NCI-H187 treated with DMSO at 0.1 percent for 48 hours (cell line): ENCODE data around the gene EEPD1.

Experiments
- DNase-seq: peaks from one replicate; lab custom pipeline; 2025; lab: John Stamatoyannopoulos, UW

The EEPD1 gene

DNA sequence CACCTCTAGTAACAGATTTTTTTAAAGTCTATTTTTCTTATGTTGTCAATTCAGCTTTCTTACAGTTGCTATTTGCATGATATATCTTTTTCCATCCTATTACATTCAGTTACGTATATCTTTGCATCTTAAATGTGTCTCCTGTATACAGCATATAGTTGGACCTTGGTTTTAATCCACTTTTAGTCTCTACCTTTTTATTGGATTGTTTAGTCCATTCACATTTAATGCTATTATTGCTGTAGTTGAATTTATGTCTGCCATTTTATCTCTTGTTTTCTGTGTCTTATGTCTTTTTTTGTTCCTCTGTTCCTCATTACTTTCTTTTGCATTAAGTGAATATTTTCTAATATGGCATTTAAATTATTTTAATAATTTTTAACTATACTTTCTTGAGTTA lies 100.6 kb downstream of the EEPD1 start:
- no peak for DNase-seq

DNA sequence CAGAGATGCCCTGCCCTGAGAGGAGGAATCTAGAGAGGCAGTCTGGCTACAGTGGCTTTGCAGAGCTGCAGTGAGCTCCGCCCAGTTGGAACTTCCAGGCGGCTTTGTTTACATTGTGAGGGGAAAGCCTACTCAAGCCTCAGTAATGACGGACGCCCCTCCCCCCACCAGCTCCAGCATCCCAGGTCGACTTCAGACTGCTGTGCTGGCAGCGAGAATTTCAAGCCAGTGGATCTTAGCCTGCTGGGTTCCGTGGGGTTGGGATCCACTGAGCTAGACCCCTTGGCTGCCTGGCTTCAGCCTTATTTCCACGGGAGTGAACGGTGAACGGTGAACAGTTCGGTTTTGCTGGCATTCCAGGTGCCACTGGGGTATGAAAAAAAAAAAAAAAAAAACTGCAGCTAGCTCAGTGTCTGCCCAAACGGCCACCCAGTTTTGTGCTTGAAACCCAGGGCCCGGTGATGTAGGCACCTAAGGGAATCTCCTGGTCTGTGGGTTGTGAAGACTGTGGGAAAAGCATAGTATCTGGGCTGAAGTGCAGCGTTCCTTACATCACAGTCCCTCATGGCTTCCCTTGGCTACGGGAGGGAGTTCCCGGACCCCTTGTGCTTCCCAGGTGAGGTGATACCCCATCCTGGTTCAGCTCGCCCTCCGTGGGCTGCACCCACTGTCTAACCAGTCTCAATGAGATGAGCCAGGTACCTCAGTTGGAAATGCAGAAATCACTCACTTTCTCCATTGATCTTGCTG lies 105.6 kb downstream of the EEPD1 start:
- peak; percentile 81 for DNase-seq

DNA sequence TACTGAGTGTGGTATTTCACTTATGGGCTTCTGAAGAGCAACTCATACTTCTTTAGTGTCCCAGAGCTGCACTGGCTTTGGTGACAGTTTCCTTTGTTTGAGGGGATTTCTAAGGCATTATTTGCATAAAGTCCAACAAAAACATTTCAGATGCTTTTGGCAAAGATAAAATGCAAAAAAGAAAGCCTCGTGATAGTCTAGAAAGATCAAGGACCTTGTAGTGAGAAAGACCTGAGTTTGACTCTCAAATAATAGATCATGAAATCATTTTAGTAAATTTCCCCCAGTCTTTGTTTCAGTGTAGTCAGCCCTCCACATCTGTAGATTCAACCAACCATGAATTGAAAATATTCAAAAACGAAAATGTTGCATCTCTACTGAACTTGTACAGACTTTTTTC lies 107.4 kb downstream of the EEPD1 start:
- no peak for DNase-seq

DNA sequence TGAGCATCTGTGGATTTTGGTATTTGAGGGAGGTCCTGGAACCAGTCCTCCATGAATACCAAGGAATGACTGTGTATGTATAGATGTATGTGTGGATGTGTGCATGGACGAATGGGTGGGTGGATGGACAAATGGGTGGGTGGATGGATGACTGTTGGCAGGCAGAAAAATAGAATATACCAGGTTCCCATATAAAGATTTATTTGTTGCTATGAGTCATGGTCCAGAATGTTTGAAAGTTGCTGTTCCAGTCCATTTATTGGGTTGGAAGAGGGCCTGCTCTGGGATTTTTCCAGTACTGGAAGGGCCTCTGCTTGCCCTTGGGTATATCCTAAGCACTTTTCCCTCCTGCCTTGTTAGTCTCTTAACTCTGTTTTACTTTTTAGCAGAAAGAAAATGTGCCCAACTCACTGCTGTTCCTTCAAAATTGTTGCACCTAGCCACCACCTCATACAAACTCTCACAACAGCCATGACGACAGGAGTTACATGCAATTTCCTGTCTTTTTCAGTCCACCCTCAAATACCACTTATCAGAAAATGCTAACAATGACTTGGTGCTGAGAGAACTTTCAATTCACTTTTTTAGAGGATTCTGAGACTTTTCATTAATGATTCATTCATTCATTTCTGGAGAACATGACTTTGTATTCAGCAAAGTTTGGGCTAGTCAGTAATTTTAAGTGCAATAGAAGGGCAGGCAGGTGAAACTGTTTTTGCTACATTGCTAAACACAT lies 108.1 kb downstream of the EEPD1 start:
- no peak for DNase-seq

DNA sequence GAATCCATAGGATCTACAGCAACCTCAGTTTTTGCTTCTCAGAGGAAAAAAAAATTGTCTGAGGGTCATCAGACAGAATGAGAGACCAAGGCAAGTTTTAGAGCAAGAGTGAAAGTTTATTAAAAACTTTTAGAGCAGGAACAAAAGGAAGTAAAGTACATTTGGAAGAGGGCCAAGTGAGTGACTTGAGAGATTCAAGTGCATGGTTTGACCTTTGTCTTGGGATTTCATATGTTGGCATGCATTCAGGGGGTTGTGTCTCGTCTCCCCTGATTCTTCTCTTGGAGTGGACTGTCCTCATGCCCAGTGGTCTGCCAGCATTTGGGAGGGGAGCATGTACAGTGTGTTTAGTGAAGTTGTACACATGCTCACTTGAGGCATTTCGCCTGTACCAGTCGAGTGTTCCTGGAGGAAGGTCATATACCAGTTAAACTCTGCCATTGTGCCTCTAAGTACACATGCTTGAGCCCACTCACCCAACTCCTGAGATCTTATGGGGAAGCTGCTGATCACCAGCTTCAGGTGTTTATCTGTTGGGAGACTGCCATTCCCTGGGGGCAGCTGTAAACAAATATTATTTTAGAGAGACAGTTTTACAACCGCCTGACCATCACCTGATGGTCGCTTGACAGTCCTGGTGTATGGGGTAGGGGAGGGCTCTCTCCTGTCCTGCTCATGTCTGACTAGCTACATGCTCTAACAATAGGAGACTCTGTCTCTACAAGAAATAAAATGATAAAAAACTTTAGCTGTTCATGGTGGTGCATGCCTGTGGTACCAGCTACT lies 109.4 kb downstream of the EEPD1 start:
- DNase-seq, result no peak

DNA sequence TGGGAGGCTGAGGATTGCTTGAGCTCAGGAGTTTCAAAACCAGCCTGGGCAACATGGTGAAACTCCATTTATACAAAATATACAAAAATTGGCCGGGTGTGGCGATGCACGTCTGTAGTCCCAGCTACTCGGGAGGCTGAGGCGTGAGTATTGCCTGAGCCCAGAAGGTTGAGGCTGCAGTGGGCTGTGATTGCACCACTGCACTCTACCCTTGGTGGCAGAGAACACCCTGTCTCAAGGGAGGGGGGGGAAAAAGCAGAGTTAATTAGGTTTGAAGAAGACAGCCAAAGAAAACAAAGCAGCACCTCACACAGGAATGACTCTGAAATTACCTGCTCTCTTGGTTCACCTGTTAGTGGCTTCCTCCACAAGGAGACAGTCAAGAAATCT lies 110.0 kb downstream of the EEPD1 start:
- no peak for DNase-seq

DNA sequence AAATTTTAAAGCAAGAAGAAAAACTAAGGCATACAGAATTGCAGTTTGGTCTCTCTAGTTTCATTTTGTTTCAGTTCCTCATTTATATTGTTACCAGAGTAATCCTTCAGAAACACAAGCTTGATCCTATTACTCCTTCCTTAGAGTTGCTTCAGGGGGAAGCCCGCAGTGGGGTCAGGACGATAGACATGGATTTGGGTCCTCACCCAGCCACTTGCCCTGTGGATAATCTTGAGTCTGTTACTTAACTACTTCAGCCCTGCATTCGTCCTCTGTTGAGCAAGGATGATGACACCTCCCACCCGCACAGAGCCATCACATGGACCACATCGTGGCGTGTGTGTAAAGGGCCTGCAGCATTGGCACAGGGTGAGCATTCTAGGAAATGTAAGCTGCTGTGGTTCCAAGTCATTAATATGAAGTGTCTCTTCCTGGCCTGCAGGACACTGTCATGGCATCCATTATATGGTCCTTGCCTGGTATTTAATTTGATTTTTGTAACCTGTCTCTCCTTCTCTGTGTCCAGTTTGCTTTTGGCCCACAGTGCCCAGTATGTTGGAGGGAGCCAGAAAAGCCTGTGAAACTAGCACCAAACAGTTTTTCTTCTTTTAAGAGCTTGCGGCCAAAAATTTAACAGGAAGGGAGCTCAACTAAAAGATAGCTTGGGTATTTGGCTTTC lies 111.2 kb downstream of the EEPD1 start:
- DNase-seq, result no peak

DNA sequence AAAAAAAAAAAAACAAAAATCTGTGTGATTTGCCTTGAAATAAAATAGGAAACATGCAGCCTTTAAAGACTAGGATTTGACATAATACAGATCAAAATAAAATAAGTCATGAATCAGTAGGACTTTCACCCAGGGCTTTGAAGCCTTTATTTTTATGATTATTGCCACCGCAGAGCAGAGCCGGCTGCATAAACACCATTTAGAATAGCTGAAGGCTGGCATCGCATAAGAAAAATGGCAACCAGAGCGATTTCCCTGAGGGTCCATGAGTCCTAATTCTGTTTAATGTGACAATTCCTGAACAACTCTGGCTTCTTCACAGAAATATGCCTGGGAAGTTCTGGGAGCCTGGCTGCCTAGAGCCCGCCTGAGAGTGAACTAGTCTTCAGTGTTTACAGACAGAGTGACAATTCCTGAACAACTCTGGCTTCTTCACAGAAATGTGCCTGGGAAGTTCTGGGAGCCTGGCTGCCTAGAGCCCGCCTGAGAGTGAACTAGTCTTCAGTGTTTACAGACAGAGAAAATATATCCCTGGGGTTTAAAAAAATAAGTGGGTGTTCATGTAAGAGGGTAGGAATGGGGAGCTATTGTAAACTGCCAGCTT lies 112.0 kb downstream of the EEPD1 start:
- no peak for DNase-seq

DNA sequence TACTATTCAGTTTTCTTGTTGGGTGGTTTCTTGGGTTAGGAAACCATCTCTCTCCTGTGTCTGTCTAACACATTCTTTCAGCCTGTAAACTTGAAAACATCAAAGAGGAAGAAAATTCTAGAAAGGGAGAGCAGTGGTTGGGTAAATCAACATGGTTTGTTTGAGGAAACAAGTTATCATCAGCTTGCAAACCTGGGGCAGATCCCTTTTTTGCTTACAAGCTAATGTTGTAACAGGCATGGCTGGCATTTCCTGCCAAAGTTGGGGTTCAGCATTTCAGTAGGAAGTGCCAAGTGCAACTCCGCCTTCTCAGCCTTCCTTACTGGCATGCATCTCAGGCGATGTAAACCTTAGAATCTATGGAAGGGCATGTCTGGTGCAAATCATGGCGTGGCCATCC lies 112.6 kb downstream of the EEPD1 start:
- no peak for DNase-seq

DNA sequence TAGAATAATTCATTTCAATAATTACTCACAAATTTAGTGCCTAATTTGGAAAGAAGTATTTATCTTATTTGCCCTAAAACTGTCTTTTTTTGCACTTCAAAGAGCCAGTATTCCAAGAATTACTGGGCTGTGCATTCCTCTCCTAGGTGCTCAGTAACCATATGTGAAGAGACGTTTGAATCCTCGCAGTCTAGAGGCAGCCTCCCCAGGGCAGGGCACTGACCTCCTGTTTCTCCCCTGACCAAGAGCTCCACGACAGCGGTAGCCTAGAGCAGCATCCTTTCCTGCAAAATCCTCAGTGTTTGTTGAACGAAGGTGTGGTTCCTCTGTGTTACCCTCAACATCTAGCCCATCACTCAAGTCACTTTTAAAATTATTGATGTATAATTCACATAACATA lies 113.1 kb downstream of the EEPD1 start:
- no peak for DNase-seq

DNA sequence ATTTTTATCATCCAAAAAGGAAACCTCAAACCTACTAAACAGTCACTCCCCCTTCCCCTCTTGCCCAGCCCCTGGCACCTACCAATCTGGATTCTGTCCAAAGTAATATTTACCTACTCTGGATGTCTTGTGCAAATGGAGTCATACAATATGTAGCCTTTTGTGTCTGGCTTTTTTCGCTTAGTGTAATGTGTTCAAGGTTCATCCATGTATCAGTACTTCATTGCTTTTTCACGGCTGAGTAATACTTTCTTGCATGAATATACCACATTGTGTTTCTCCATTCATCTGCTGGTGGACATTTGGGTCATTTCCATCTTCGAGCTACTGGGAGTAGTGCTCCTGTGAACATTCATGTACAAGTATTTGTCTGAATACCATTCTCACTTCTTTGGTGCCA lies 113.6 kb downstream of the EEPD1 start:
- no peak for DNase-seq

DNA sequence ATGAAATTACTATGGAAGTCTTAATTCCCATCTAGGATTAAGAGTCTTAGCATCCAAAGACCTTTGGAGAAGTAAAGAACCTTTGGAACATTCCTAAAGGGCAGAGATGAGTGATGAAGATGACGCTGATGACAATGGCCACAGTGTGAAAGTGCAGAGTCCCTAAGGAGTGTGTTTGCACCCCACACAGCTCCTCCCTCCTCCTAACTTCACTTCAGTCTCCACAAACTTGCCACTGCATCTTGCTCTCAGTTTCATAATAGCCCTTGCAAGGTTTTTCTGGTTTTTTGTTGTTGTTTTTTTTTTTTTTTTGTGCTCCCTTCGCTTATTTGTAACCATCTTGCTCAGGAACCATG lies 119.1 kb downstream of the EEPD1 start:
- no peak for DNase-seq

DNA sequence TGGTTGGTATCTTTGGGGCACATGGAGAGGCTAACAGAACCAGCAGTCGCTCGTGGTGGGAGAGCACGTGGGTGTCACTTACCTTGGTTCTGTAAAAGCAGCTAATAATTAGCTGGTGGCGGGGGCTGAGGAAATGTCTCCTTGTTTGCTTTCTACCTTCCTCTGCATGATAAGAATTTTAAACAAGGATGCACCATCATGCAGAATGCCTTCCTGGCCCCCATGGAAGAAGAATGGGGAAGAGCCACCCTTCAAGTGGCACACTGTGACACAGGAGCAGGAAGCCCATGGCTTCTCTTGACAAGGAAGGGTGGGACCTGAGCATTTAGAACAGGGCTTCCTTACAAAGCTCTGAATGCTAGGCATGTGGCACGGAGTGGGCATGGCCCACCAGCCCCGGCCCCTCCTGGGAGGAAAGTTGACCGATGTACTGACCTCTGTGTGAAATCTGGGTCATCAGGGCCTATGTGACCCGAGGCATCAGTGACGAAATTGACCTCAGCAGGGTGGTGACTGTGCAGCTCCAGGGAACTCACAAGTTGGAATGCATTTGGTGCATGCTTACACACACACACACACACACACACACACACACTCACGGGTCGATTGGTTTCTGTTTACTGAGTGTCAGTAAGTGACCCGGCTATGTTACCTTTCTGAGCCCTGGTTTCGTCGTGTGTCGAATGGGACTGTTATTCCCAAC lies 119.7 kb downstream of the EEPD1 start:
- no peak for DNase-seq

DNA sequence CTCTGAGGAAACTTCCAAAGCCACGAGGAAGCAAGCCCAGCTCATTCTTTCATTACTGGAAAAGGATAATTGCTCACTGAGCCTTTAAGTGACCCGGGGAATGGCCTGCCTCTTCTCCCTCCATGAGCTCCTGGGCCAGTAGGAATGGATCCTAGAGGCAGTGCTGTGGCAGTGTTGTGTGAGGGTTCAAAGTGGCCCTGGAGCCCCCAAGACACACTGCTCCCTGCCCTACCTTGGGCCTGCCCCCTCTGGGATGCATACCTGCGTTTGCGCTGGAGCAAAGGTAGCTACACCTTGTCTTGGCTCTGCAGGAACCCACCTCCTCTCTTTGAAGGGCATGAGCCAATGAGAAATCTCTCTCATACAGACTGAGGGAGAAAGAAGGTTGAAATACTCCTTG lies 120.8 kb downstream of the EEPD1 start:
- no peak for DNase-seq

DNA sequence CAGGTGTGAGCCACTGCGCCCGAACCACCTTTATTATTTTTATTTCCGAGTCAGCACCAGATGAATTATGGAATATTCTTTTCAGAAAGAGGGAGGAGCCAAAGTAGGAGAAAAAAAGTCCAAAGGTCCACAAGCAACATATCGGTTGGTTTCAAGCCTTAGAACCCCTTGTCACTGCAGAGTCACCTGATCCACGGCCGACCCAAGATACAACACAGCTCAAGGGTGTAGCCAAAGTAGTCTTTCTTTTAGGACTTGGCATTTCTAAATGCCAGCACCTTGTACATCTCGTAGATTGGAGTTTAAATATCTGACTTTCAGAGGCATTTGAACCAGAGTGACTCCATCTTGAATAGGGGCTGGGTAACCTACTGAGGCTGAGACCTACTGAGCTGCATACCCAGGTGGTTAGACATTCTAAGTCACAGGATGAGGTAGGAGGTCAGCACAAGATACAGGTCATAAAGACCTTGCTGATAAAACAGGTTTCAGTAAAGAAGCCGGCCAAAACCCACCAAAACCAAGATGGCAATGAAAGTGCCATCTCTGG lies 122.8 kb downstream of the EEPD1 start:
- DNase-seq, result no peak

DNA sequence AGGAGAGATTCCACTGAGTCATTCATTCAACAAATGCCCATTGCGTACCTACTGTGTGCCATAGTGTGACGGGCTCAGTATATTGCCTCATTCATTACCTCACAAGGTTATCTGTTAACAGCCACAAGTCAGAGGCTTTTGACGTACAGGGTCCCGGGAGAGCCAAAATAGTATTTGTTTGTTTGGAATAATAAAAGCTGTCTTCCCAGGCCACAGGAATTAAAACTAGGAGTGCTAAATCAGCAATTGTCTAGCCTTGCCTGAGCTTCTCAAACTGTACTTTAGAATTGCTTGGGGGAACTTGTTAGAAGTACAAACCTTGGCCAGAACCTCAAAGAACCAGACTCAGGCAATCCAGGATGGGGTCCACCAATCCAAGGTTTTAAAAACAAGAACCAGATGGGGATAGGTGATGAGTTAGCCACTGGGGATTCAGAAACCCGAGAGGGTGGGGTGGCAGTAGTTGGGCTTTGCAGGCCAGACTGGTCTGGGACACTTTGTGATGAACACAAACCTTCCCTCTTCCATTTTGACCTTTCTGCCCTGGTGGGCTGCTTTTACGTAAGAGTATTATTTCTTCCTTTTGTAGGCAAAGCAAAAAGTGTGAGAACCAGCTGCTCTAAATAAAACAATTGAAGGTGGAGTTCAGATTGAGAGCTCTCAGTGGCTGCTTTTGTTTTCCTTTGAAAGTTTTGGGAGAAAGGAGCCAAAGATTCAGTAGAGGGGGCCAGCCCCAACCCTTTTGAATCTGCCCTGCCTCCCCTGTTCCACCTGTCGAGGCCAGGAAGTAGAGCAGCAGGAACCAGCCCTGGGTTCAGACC lies 123.6 kb downstream of the EEPD1 start:
- no peak for DNase-seq

DNA sequence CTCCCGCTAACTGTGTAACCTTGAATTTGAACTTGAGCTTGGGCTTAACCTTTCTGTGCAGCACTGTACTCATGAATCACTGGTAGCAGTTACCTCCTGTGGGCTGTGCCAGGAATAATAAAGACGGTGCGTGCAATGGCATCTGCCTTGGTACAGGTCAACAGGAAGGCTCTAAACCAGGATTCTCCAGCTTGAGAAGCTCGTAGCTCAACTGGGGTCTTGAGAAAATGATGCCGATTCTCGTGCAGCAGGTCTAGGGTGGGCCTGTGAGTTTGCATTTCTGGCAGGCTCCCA lies 124.1 kb downstream of the EEPD1 start:
- no peak for DNase-seq

DNA sequence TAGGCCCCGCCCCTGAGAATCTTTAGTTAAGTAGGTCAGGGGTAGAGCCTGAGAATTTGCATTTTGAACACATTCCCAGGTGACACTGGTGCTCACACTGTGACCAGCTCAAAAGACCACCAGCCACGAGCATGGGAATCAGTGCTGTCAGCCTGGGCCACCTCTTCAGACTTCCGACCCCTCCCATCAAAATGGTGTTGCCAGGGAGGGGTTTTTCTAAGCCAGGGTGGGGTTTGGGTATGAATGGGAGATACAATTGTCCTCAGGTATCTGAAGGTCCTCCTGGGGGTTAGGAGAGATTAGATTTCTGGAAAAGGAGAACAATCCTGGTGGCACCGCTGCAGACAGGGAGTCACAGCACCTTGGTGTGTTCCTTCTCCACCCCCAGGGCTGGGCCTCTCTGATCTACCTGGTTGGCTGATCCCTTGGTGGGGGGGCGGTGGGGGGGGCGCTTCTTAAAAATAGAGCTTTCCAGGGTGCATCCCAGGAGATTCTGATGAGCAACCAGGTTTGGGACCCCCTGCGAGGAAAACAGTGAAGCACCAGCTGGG lies 125.1 kb downstream of the EEPD1 start:
- no peak for DNase-seq

DNA sequence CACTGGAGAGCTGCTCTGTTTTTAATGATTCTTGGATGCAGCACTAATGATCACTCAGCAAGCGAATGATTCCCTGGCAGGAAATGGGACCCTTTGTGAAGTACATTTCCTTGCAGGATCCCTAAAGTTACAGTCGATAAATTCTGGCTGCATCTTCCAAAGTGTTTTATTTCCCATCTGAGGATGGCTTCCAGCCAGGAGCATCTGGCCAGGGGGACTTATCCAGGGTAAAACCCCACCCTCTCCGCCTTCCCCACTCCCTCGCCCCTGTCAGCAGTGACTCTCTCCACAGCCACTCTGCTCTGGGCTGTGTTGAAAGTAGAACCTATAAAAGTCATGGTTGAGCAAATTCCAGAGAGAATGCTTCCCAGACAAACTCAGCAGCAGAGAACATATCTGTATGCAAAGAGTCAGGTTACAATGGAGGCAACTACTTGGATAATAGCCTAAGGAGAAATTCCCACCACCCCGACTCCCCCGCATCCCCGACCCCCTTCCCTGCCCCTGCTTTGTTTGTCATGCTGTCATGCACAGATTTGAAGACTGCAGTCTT lies 125.6 kb downstream of the EEPD1 start:
- peak; percentile 80 for DNase-seq
